ENCODE data around the gene KCTD11. TPM values are rescaled to one million over a fixed set of nuclear protein-coding genes. Genes with fewer than 3 reads are reported as not detected.

The KCTD11 gene
- polyA plus RNA-seq, 1 donor: 6.5 TPM

- peak; percentile 97 for DNase-seq (ENCODE audit: low read depth)
Measured at GRCh38 chr17:7403977-7404736, 52.2 kb downstream of the KCTD11 start, which contains the start of gene TMEM256. TMEM256 (minus strand) TSS chr17:7404097; CDS start chr17:7404084, 13 bp downstream.

Other genes starting within 250 kb of the KCTD11 start
- 0.11 TPM for gene ASGR2, start 237.3 kb upstream of the KCTD11 start, polyA plus RNA-seq (ENCODE audit: insufficient read length)
- gene ASGR1, start 172.8 kb upstream of the KCTD11 start, polyA plus RNA-seq (ENCODE audit: insufficient read length): 2.3 TPM
- gene DLG4, start 132.3 kb upstream of the KCTD11 start, polyA plus RNA-seq (ENCODE audit: insufficient read length): 18.0 TPM
- gene ACADVL, start 132.2 kb upstream of the KCTD11 start, polyA plus RNA-seq (ENCODE audit: insufficient read length): 243 TPM
- gene DVL2, start 117.6 kb upstream of the KCTD11 start, polyA plus RNA-seq (ENCODE audit: insufficient read length): 36.2 TPM
- gene PHF23, start 112.7 kb upstream of the KCTD11 start, polyA plus RNA-seq (ENCODE audit: insufficient read length): 35.7 TPM
- gene GABARAP, start 109.7 kb upstream of the KCTD11 start, polyA plus RNA-seq (ENCODE audit: insufficient read length): 246 TPM
- gene CTDNEP1, start 100.4 kb upstream of the KCTD11 start, polyA plus RNA-seq (ENCODE audit: insufficient read length): 187 TPM
- 48.5 TPM for gene ELP5, start 99.9 kb upstream of the KCTD11 start, polyA plus RNA-seq (ENCODE audit: insufficient read length)
- 0.99 TPM for gene CLDN7, start 89.7 kb upstream of the KCTD11 start, polyA plus RNA-seq (ENCODE audit: insufficient read length)
- gene SLC2A4, start 70.4 kb upstream of the KCTD11 start, polyA plus RNA-seq (ENCODE audit: insufficient read length): 39.2 TPM
- 2.4 TPM for gene YBX2, start 57.5 kb upstream of the KCTD11 start, polyA plus RNA-seq (ENCODE audit: insufficient read length)
- 281 TPM for gene EIF5A, start 44.5 kb upstream of the KCTD11 start, polyA plus RNA-seq (ENCODE audit: insufficient read length)
- 60.5 TPM for gene GPS2, start 36.8 kb upstream of the KCTD11 start, polyA plus RNA-seq (ENCODE audit: insufficient read length)
- 18.7 TPM for gene NEURL4, start 22.8 kb upstream of the KCTD11 start, polyA plus RNA-seq (ENCODE audit: insufficient read length)
- gene ACAP1, start 15.6 kb upstream of the KCTD11 start, polyA plus RNA-seq (ENCODE audit: insufficient read length): 11.3 TPM
- not detected for gene TMEM95, start 3.0 kb downstream of the KCTD11 start, polyA plus RNA-seq (ENCODE audit: insufficient read length)
- gene TNK1, start 28.9 kb downstream of the KCTD11 start, polyA plus RNA-seq (ENCODE audit: insufficient read length): 0.71 TPM
- gene PLSCR3, start 42.4 kb downstream of the KCTD11 start, polyA plus RNA-seq (ENCODE audit: insufficient read length): 27.7 TPM
- 55.6 TPM for gene TMEM256, start 51.9 kb downstream of the KCTD11 start, polyA plus RNA-seq (ENCODE audit: insufficient read length)
- gene NLGN2, start 55.7 kb downstream of the KCTD11 start, polyA plus RNA-seq (ENCODE audit: insufficient read length): 24.5 TPM
- gene SPEM1, start 68.2 kb downstream of the KCTD11 start, polyA plus RNA-seq (ENCODE audit: insufficient read length): not detected
- not detected for gene SPEM2, start 73.5 kb downstream of the KCTD11 start, polyA plus RNA-seq (ENCODE audit: insufficient read length)
- not detected for gene SPEM3, start 76.7 kb downstream of the KCTD11 start, polyA plus RNA-seq (ENCODE audit: insufficient read length)
- gene TMEM102, start 83.3 kb downstream of the KCTD11 start, polyA plus RNA-seq (ENCODE audit: insufficient read length): 0.87 TPM
- gene FGF11, start 87.3 kb downstream of the KCTD11 start, polyA plus RNA-seq (ENCODE audit: insufficient read length): 1.4 TPM
- 89.3 TPM for gene CHRNB1, start 92.9 kb downstream of the KCTD11 start, polyA plus RNA-seq (ENCODE audit: insufficient read length)
- 25.1 TPM for gene ZBTB4, start 127.5 kb downstream of the KCTD11 start, polyA plus RNA-seq (ENCODE audit: insufficient read length)
- 0.15 TPM for gene SLC35G6, start 129.3 kb downstream of the KCTD11 start, polyA plus RNA-seq (ENCODE audit: insufficient read length)
- gene POLR2A, start 132.2 kb downstream of the KCTD11 start, polyA plus RNA-seq (ENCODE audit: insufficient read length): 53.3 TPM
- gene TNFSF12, start 196.9 kb downstream of the KCTD11 start, polyA plus RNA-seq (ENCODE audit: insufficient read length): 25.8 TPM
- 2.6 TPM for gene TNFSF13, start 206.6 kb downstream of the KCTD11 start, polyA plus RNA-seq (ENCODE audit: insufficient read length)
- gene SENP3, start 209.8 kb downstream of the KCTD11 start, polyA plus RNA-seq (ENCODE audit: insufficient read length): 31.7 TPM
- gene CD68, start 227.5 kb downstream of the KCTD11 start, polyA plus RNA-seq (ENCODE audit: insufficient read length): 25.6 TPM
- gene MPDU1, start 231.7 kb downstream of the KCTD11 start, polyA plus RNA-seq (ENCODE audit: insufficient read length): 43.1 TPM
- 1.7 TPM for gene SOX15, start 237.9 kb downstream of the KCTD11 start, polyA plus RNA-seq (ENCODE audit: insufficient read length)